Bronchial epithelial cell (primary cell): Measurements from ENCODE around the gene CABLES2. TPM values are rescaled to one million over a fixed set of nuclear protein-coding genes. Genes with fewer than 3 reads are reported as not detected.
A peak's percentile ranks its signal among the peaks of the same experiment; 100 is the strongest.

Source experiments
- DNase-seq: peaks from one replicate; pipeline ENCODE4 v3.0.0-alpha.2; 2010; ENCODE audit warnings: low read depth
- FAIRE-seq: peaks from 2 replicates; lab custom pipeline; 2011; peaks lifted over from hg19 to GRCh38; lab: Jason Lieb, UNC
- H3K27me3 ChIP-seq: 2 replicates; pipeline ENCODE4 v1.5.1; 2011; ENCODE audit warnings: low read length; ENCODE audit not compliant: control insufficient read depth, insufficient read depth
- H3K36me3 ChIP-seq: 2 replicates; pipeline ENCODE4 v1.5.1; 2011; ENCODE audit warnings: low read length; ENCODE audit not compliant: control insufficient read depth, insufficient read depth
- H3K4me3 ChIP-seq: 2 replicates; pipeline ENCODE4 v1.5.1; 2011; ENCODE audit warnings: mild to moderate bottlenecking, low read depth, low read length, control low read depth
- CTCF ChIP-seq: IDR thresholded peaks from 2 replicates; pipeline ENCODE4 v1.5.1; 2011; ENCODE audit warnings: mild to moderate bottlenecking, moderate library complexity, low read length, control low read depth, inconsistent platforms; ENCODE audit not compliant: insufficient read depth, severe bottlenecking
- total RNA-seq: library from RNA; depleted of rRNA; stranded (reverse); fragments of >200 nt; gene quantifications from 2 replicates; pipeline ENCODE4 v1.2.1, GENCODE V29; 2014

The CABLES2 gene
- total RNA-seq, 1 donor from 2014 or later: 1.3 TPM

- no peak for TF ChIP-seq CTCF
- H3K27me3 ChIP-seq: no peaks in the 10 kb centered on the region
- DNase-seq: no peak
- FAIRE-seq: no peak
- H3K4me3 ChIP-seq: no peak overlapping the region
- H3K36me3 ChIP-seq: no peaks in the 10 kb centered on the region
Observed at GRCh38 chr20:62408640-62409039, 1.6 kb upstream of the CABLES2 start.

GRCh38 chr20:62408055-62408454 is 970 bp upstream of the CABLES2 start:
- no peak for TF ChIP-seq CTCF
- Histone ChIP-seq H3K27me3 (no peaks in the 10 kb centered on the region), H3K36me3 (no peaks in the 10 kb centered on the region), H3K4me3 (no peak overlapping the region)
- no peak for FAIRE-seq
- DNase-seq: no peak

GRCh38 chr20:62406635-62407176 is 379 bp downstream of the CABLES2 start:
- Histone ChIP-seq H3K36me3 (no peaks in the 10 kb centered on the region), H3K4me3 (peak overlapping the region; percentile 52), H3K27me3 (no peaks in the 10 kb centered on the region)
- TF ChIP-seq CTCF: no peak
- FAIRE-seq (no peak), DNase-seq (no peak)

- H3K27me3 ChIP-seq: no peaks in the 10 kb centered on the region
- no peak for DNase-seq
- no peak for TF ChIP-seq CTCF
- no peaks in the 10 kb centered on the region for H3K36me3 ChIP-seq
- H3K4me3 ChIP-seq: peak overlapping the region; percentile 52
- FAIRE-seq: no peak
Observed at GRCh38 chr20:62405981-62406513, 1.0 kb downstream of the CABLES2 start.

GRCh38 chr20:62405108-62405980 is 1.7 kb downstream of the CABLES2 start:
- TF ChIP-seq CTCF: peak; percentile 51
- H3K36me3 ChIP-seq: no peaks in the 10 kb centered on the region
- DNase-seq (peak; percentile 32), FAIRE-seq (no peak)
- H3K27me3 ChIP-seq: no peaks in the 10 kb centered on the region
- H3K4me3 ChIP-seq: no peak overlapping the region
